Suprapubic skin (tissue), 4 donors: ENCODE measurements around the gene RUNDC3A. TPM values are rescaled to one million over a fixed set of nuclear protein-coding genes. Genes with fewer than 3 reads are reported as not detected.
"Not testable (repeated sequence)": the region's sequence is repeated elsewhere in the genome, so short reads cannot be mapped to it uniquely, and the experiment has no call there.

Source experiments
- DNase-seq, 2 donors: peaks; one replicate each; pipeline ENCODE4 v3.0.0-alpha.2; 2019; ENCODE audit warnings: low spot score in 2 of 2
- H3K27ac ChIP-seq: fragments of 200-600 bp; sonication (generic); one replicate; pipeline ENCODE4 v1.5.1; 2019
- H3K27me3 ChIP-seq: fragments of 200-600 bp; sonication (generic); one replicate; pipeline ENCODE4 v1.5.1; 2019
- H3K36me3 ChIP-seq: fragments of 200-600 bp; sonication (generic); one replicate; pipeline ENCODE4 v1.5.1; 2019
- H3K4me1 ChIP-seq: fragments of 200-600 bp; sonication (generic); one replicate; pipeline ENCODE4 v1.5.1; 2019
- H3K4me3 ChIP-seq: fragments of 200-600 bp; sonication (generic); one replicate; pipeline ENCODE4 v1.5.1; 2019; ENCODE audit warnings: mild to moderate bottlenecking
- H3K9me3 ChIP-seq: fragments of 200-600 bp; sonication (generic); one replicate; pipeline ENCODE4 v1.5.1; 2019
- CTCF ChIP-seq, 2 donors: fragments of 200-600 bp in 1 of 2; fragments of 450-650 bp in 1 of 2; sonication (generic) in 1 of 2; IDR thresholded peaks; one replicate each; pipeline ENCODE4 v1.5.1; 2016 to 2019; ENCODE audit warnings: antibody characterized with exemption in 2 of 2, mild to moderate bottlenecking in 1 of 2, moderate library complexity in 1 of 2
- EP300 ChIP-seq: sonication (generic); formaldehyde crosslinking; IDR thresholded peaks from one replicate; pipeline ENCODE4 v1.6.1; 2017; ENCODE audit warnings: antibody characterized with exemption
- POLR2A ChIP-seq, 2 donors: fragments of 450-650 bp; IDR thresholded peaks; one replicate each; pipeline ENCODE4 v1.6.1; 2017; ENCODE audit warnings: antibody characterized with exemption in 2 of 2, mild to moderate bottlenecking in 2 of 2, moderate library complexity in 2 of 2
- POLR2AphosphoS5 ChIP-seq, 3 donors: sonication (generic); formaldehyde crosslinking; IDR thresholded peaks; one replicate each; pipeline ENCODE4 v1.6.1; 2017; ENCODE audit warnings: antibody characterized with exemption in 3 of 3
- WGBS: methylation state at CpG from one replicate; pipeline ENCODE4 v1.1.5; 2018; 5-methylcytosine and 5-hydroxymethylcytosine counted together
- total RNA-seq, 4 donors: library from RNA; depleted of rRNA; stranded (reverse); fragments of >200 nt; gene quantifications; one replicate each; pipeline ENCODE4 v1.1.0, GENCODE V29; 2016

Gene RUNDC3A
- total RNA-seq, 4 donors from 2014 or later: 12.6 to 22.0 (median 14.7) TPM

GRCh38 chr17:44324571-44325275 is 16.3 kb downstream of the RUNDC3A start, which contains the start of gene SLC25A39:
TSS of gene SLC25A39 (minus strand) at chr17:44324823. CDS start at chr17:44323562, 1,261 bp downstream.
- 0% methylated on average over 45 of the region's 85 CpGs for WGBS
- peaks cover 38% of the 10 kb centered on the region for H3K4me1 ChIP-seq
- peak; percentile 95 to 96 for DNase-seq
- peak within 1 kb of the TSS; percentile 98 for H3K4me3 ChIP-seq
- no peaks in the 10 kb centered on the region for H3K9me3 ChIP-seq
- H3K27me3 ChIP-seq: no peaks in the 10 kb centered on the region
- no peak for TF ChIP-seq CTCF (IDR thresholded peaks at IDR 0.05)
- peak in 1 of 3 donors; percentile 15 for TF ChIP-seq POLR2AphosphoS5 (IDR thresholded peaks at IDR 0.05)
- no peak for TF ChIP-seq POLR2A (IDR thresholded peaks at IDR 0.05)
- no peak for TF ChIP-seq EP300
- peaks cover 29% of the 10 kb centered on the region for H3K36me3 ChIP-seq
- H3K27ac ChIP-seq: peak within 1 kb of the TSS; percentile 85

- H3K4me3 ChIP-seq: peak overlapping the region; percentile 98
- DNase-seq: peak; percentile 98
- H3K36me3 ChIP-seq: peaks cover 6% of the 10 kb centered on the region
- H3K27ac ChIP-seq: peak overlapping the region; percentile 85
- H3K27me3 ChIP-seq: no peaks in the 10 kb centered on the region
- H3K4me1 ChIP-seq: peaks cover 48% of the 10 kb centered on the region
- WGBS: 33% methylated on average over 24 of the region's 31 CpGs
- H3K9me3 ChIP-seq: no peaks in the 10 kb centered on the region
- TF ChIP-seq POLR2A (IDR thresholded peaks at IDR 0.05): no peak
- no peak for TF ChIP-seq CTCF (IDR thresholded peaks at IDR 0.05)
- peak in 2 of 3 donors; percentile 4 to 47 for TF ChIP-seq POLR2AphosphoS5 (IDR thresholded peaks at IDR 0.05)
- TF ChIP-seq EP300: no peak
Measured at GRCh38 chr17:44326861-44327444, 18.6 kb downstream of the RUNDC3A start.

- H3K9me3 ChIP-seq: no peaks in the 10 kb centered on the region
- DNase-seq: no peak
- H3K4me3 ChIP-seq: no peak overlapping the region
- H3K36me3 ChIP-seq: no peaks in the 10 kb centered on the region
- H3K27ac ChIP-seq: no peak overlapping the region
- TF ChIP-seq POLR2AphosphoS5 (IDR thresholded peaks at IDR 0.05): no peak
- TF ChIP-seq CTCF (IDR thresholded peaks at IDR 0.05): no peak
- TF ChIP-seq EP300: no peak
- TF ChIP-seq POLR2A (IDR thresholded peaks at IDR 0.05): no peak
- 57% methylated on average over 7 of the region's 7 CpGs for WGBS
- H3K27me3 ChIP-seq: no peaks in the 10 kb centered on the region
- peaks cover 46% of the 10 kb centered on the region for H3K4me1 ChIP-seq
Measured at GRCh38 chr17:44327715-44328449, 19.5 kb downstream of the RUNDC3A start.

DNA sequence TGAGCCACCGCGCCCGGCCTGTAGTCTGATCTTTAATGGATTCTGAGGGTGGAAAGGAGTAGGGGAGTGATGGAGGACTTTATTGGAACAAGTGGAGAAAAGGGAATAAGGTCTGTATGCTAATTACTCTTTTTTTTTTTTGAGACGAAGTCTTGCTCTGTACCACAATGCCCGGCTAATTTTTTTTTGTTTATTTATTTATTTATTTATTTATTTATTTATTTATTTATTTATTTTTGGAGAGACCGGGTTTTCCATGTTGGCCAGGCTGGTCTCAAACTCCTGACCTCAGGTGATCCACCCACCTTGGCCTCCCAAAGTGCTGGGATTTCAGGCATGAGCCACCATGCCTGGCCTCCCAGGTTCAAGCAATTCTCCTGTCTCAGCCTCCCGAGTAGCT is 21.1 kb downstream of the RUNDC3A start:
- H3K9me3 ChIP-seq, H3K36me3 ChIP-seq, DNase-seq, H3K4me3 ChIP-seq, H3K27ac ChIP-seq, H3K27me3 ChIP-seq: not testable (repeated sequence)
- H3K4me1 ChIP-seq: peaks cover 39% of the 10 kb centered on the region
- WGBS: 85% methylated on average over 7 of the region's 7 CpGs

- H3K27me3 ChIP-seq, H3K4me3 ChIP-seq, H3K36me3 ChIP-seq, H3K9me3 ChIP-seq, DNase-seq, H3K27ac ChIP-seq: not testable (repeated sequence)
- peaks cover 36% of the 10 kb centered on the region for H3K4me1 ChIP-seq
- 92% methylated on average over 5 of the region's 5 CpGs for WGBS
Measured at GRCh38 chr17:44330263-44330662, 21.9 kb downstream of the RUNDC3A start.

GRCh38 chr17:44331249-44331760 is 22.9 kb downstream of the RUNDC3A start:
- 5% methylated on average over 7 of the region's 7 CpGs for WGBS
- DNase-seq: no peak
- Histone ChIP-seq H3K36me3 (no peaks in the 10 kb centered on the region), H3K4me3 (no peak overlapping the region), H3K9me3 (no peaks in the 10 kb centered on the region), H3K27ac (no peak overlapping the region), H3K27me3 (no peaks in the 10 kb centered on the region), H3K4me1 (peaks cover 26% of the 10 kb centered on the region)
- TF ChIP-seq EP300 (no peak), CTCF (IDR thresholded peaks at IDR 0.05) (peak; percentile 77 to 79)
